ENCODE data around the gene BACH2.

- no peak for TF ChIP-seq POLR2AphosphoS5 (IDR thresholded peaks at IDR 0.05)
- no peak for TF ChIP-seq CTCF (IDR thresholded peaks at IDR 0.05)
- no peak for TF ChIP-seq POLR2A (IDR thresholded peaks at IDR 0.05; ENCODE audit: low read depth)
- TF ChIP-seq EP300 (IDR thresholded peaks at IDR 0.05): no peak
These were observed 231.5 kb downstream of the BACH2 start for GRCh38 chr6:90065173-90065572.
